Endothelial cell of umbilical vein (primary cell): ENCODE results near the gene GOLGA6A. TPM values are rescaled to one million over a fixed set of nuclear protein-coding genes. Genes with fewer than 3 reads are reported as not detected.
A peak's percentile ranks its signal among the peaks of the same experiment; 100 is the strongest.

Source experiments
- BruUV-seq: library from RNA; stranded (reverse); fragments of 400-500 nt; replicated peaks from 2 replicates; lab custom pipeline; 2021; lab: Mats Ljungman, UMichigan
- CTCF ChIA-PET: fragments of 300-600, 350-600 bp; sonication (Branson Sonifier 250); formaldehyde crosslinking; loops from one replicate; lab custom pipeline; 2021; ENCODE audit warnings: antibody characterized with exemption, inconsistent platforms; lab: Charles Lee
- POLR2A ChIA-PET: fragments of 300-600, 350-600 bp; sonication (Branson Sonifier 250); formaldehyde crosslinking; loops from one replicate; lab custom pipeline; 2021; ENCODE audit warnings: antibody characterized with exemption, inconsistent platforms; lab: Charles Lee
- DNase-seq: peaks from one replicate; pipeline ENCODE4 v3.0.0-alpha.2; 2011; ENCODE audit warnings: low read depth, low spot score
- FAIRE-seq: peaks from 2 replicates; lab custom pipeline; 2011; peaks lifted over from hg19 to GRCh38; lab: Jason Lieb, UNC
- H2AFZ ChIP-seq: 2 replicates; pipeline ENCODE4 v1.6.0; 2012; ENCODE audit warnings: low read depth, low read length, control low read depth, inconsistent platforms
- H3K27ac ChIP-seq: 2 replicates; pipeline ENCODE4 v1.5.1; 2011; ENCODE audit warnings: low read depth, mild to moderate bottlenecking, control low read depth, low read length, moderate library complexity; ENCODE audit not compliant: insufficient read depth
- H3K27me3 ChIP-seq, 2 experiments: 2 replicates each; pipeline versions ENCODE4 v1.6.0 to v1.6.1; 2011; ENCODE audit warnings: low read length in 2 of 2, mixed read lengths in 1 of 2; ENCODE audit not compliant: control insufficient read depth in 2 of 2, insufficient read depth in 2 of 2
- H3K36me3 ChIP-seq, 2 experiments: 2 replicates in 1 of 2; 3 replicates in 1 of 2; pipeline ENCODE4 v1.5.1; 2011; ENCODE audit warnings: low read length in 2 of 2, mild to moderate bottlenecking in 1 of 2, moderate library complexity in 1 of 2; ENCODE audit not compliant: control insufficient read depth in 2 of 2, insufficient read depth in 2 of 2; ENCODE audit errors: extremely low read depth in 1 of 2
- H3K4me1 ChIP-seq: 3 replicates; pipeline ENCODE4 v1.5.1; 2011; ENCODE audit warnings: mild to moderate bottlenecking, low read length; ENCODE audit not compliant: control insufficient read depth, insufficient read depth; ENCODE audit errors: extremely low read depth
- H3K4me2 ChIP-seq: 2 replicates; pipeline ENCODE4 v1.6.1; 2011; ENCODE audit warnings: low read length, control low read depth, mixed read lengths; ENCODE audit not compliant: insufficient read depth
- H3K4me3 ChIP-seq, 3 experiments: fragments of 200-600 bp in 1 of 3; sonication (generic), shearing (Covaris generic) in 1 of 3; replicated peaks in 1 of 3; 2 replicates each; pipeline ENCODE4 v1.5.1; 2011 to 2016; ENCODE audit warnings: control low read depth in 3 of 3, low read length in 3 of 3, mild to moderate bottlenecking in 2 of 3, inconsistent platforms in 1 of 3, low read depth in 1 of 3, moderate library complexity in 1 of 3; ENCODE audit not compliant: insufficient read depth in 1 of 3
- H3K79me2 ChIP-seq: 2 replicates; pipeline ENCODE4 v1.6.0; 2012; ENCODE audit warnings: low read length, inconsistent platforms; ENCODE audit not compliant: control insufficient read depth, insufficient read depth
- H3K9ac ChIP-seq: replicated peaks from 2 replicates; pipeline ENCODE3; 2011; ENCODE audit warnings: low read length, control low read depth; ENCODE audit not compliant: insufficient read depth; ENCODE audit errors: extremely low read depth
- H3K9me1 ChIP-seq: replicated peaks from 3 replicates; pipeline ENCODE4 v1.6.0; 2011; ENCODE audit warnings: mild to moderate bottlenecking, low read length; ENCODE audit not compliant: control insufficient read depth, insufficient read depth; ENCODE audit errors: extremely low read depth
- H3K9me3 ChIP-seq: replicated peaks from 2 replicates; pipeline ENCODE4 v1.5.1; 2012; ENCODE audit warnings: low read length, inconsistent platforms; ENCODE audit not compliant: control insufficient read depth, insufficient read depth
- H4K20me1 ChIP-seq: replicated peaks from 2 replicates; pipeline ENCODE3; 2011; ENCODE audit warnings: mild to moderate bottlenecking, low read length; ENCODE audit not compliant: control insufficient read depth, insufficient read depth; ENCODE audit errors: extremely low read depth
- EZH2 ChIP-seq: IDR thresholded peaks from 2 replicates; pipeline ENCODE4 v1.6.1; 2012; ENCODE audit warnings: borderline replicate concordance, low read depth, mild to moderate bottlenecking, moderate library complexity, low read length, inconsistent platforms; ENCODE audit not compliant: severe bottlenecking
- FOS ChIP-seq: IDR thresholded peaks from 2 replicates; pipeline ENCODE4 v1.6.1; 2011; ENCODE audit warnings: mild to moderate bottlenecking, low read length, moderate library complexity, borderline replicate concordance; ENCODE audit not compliant: insufficient read depth
- GATA2 ChIP-seq: IDR thresholded peaks from 2 replicates; pipeline ENCODE4 v1.7.0; 2011; ENCODE audit warnings: low read depth, mild to moderate bottlenecking, moderate library complexity, mixed read lengths, low read length; ENCODE audit not compliant: insufficient read length, insufficient read depth
- JUN ChIP-seq: IDR thresholded peaks from 2 replicates; pipeline ENCODE4 v1.6.1; 2011; ENCODE audit warnings: borderline replicate concordance, low read depth; ENCODE audit not compliant: insufficient read length, insufficient read depth
- MYC ChIP-seq: IDR thresholded peaks from one replicate; pipeline ENCODE4 v1.6.1; 2011; ENCODE audit warnings: mild to moderate bottlenecking, low read depth, low read length
- POLR2A ChIP-seq: IDR thresholded peaks from 2 replicates; pipeline ENCODE4 v1.6.1; 2012; ENCODE audit warnings: low read depth, mild to moderate bottlenecking, control low read depth, low read length
- POLR2AphosphoS5 ChIP-seq: IDR thresholded peaks from 2 replicates; pipeline ENCODE4 v1.6.1; 2012; ENCODE audit warnings: low read depth, mild to moderate bottlenecking, control low read depth, low read length, moderate library complexity; ENCODE audit not compliant: insufficient read depth
- dilution Hi-C: fragments of 300-500 bp; cut with MboI; formaldehyde crosslinking; loops from one replicate; pipeline ENCODE4 v1.15.0; 2019; ENCODE audit warnings: low sequenced_read_pairs; ENCODE audit not compliant: extremely low pct_ligation_motif_present
- intact Hi-C: fragments of 100-400 bp; cut with micrococcal nuclease; formaldehyde crosslinking; loops from one replicate; pipeline ENCODE4 v1.10.0; 2022
- polyA plus RNA-seq, 4 experiments: library from polyadenylated mRNA; depleted of rRNA in 3 of 4; stranded (reverse) in 3 of 4; unstranded in 1 of 4; fragments of >200 nt; gene quantifications; 2 replicates each; pipeline versions ENCODE4 v1.2.1 to v1.2.3, GENCODE V29; 2011 to 2012; ENCODE audit warnings: missing spikeins in 1 of 4
- total RNA-seq: library from RNA; stranded (reverse); gene quantifications from 2 replicates; pipeline ENCODE4 v1.2.3, GENCODE V29; 2021
- TF ChIP-seq, protein P1 (sequence below): IDR thresholded peaks from 2 replicates; pipeline ENCODE4 v1.6.1; 2011; ENCODE audit not compliant: insufficient read depth, insufficient read length
- TF ChIP-seq, protein P2 (sequence below), 2 donors: IDR thresholded peaks; 1 replicate in 1 of 2; 2 replicates in 1 of 2; pipeline ENCODE4 v1.5.1; 2011; ENCODE audit warnings: low read length in 2 of 2, mild to moderate bottlenecking in 2 of 2, moderate library complexity in 2 of 2, control low read depth in 1 of 2, inconsistent platforms in 1 of 2, low read depth in 1 of 2; ENCODE audit not compliant: insufficient read depth in 1 of 2; ENCODE audit errors: extremely low read depth in 1 of 2

Gene GOLGA6A
- total and polyA plus RNA-seq, 2 donors (not counting 3 experiments of a cell fraction or from before 2014, with no cell fraction given), result not detected

DNA sequence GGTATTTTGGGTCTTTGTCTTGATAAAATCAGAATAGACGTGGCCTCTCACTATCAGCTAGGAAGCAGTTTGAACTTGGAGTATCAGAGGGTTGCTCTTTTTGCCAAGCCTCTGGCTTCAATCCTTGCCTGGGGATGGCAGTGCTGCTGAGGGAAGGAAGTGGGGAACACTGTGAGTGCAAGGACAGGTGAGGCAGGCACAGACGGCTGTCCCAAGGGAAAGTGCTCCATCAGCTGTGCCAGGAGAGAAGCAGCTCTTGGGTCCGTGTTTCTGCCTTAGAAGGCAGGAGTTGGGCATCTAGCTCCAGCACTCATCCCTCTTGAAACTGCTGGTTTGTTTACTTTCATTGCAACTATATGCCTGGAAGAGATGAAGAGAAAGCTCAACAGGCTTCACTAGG lies 54.7 kb downstream of the GOLGA6A start:
- intact Hi-C loops (no loop called here), dilution Hi-C loops (no loop called here)
- no TSS peak for BruUV-seq

More for the DNA sequence above, 54.7 kb downstream of the GOLGA6A start:
- Histone ChIP-seq H3K9ac (no peak overlapping the region), H3K9me1 (no peaks in the 10 kb centered on the region), H3K36me3 (peaks cover 5 to 26% of the 10 kb centered on the region in 2 experiments), H2AFZ (no peak overlapping the region), H3K27ac (no peak overlapping the region), H3K79me2 (peaks cover 16% of the 10 kb centered on the region), H3K4me3 (no peak overlapping the region), H3K27me3 (no peaks in the 10 kb centered on the region), H4K20me1 (no peaks in the 10 kb centered on the region), H3K9me3 (no peaks in the 10 kb centered on the region), H3K4me2 (no peak overlapping the region), H3K4me1 (peaks cover 22% of the 10 kb centered on the region)
- POLR2A ChIA-PET, result interaction anchor here (0.9 kb wide), 1 partner anchor 9 kb away, joined by 3 read pairs; no protein-coding TSS in a partner anchor
- DNase-seq, result no peak
- CTCF ChIA-PET, result interaction anchor here (0.8 to 2.2 kb wide), 6 partner anchors 9 to 76 kb away, joined by 3 to 14 read pairs (median 6); no protein-coding TSS in a partner anchor
- peak; percentile 46 for FAIRE-seq
- TF ChIP-seq GATA2 (no peak), POLR2A (no peak), MYC (no peak), JUN (no peak), FOS (no peak), EZH2 (no peak), POLR2AphosphoS5 (no peak)
- TF ChIP-seq, protein P1, sequence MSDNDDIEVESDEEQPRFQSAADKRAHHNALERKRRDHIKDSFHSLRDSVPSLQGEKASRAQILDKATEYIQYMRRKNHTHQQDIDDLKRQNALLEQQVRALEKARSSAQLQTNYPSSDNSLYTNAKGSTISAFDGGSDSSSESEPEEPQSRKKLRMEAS, result no peak
- TF ChIP-seq, protein P2, sequence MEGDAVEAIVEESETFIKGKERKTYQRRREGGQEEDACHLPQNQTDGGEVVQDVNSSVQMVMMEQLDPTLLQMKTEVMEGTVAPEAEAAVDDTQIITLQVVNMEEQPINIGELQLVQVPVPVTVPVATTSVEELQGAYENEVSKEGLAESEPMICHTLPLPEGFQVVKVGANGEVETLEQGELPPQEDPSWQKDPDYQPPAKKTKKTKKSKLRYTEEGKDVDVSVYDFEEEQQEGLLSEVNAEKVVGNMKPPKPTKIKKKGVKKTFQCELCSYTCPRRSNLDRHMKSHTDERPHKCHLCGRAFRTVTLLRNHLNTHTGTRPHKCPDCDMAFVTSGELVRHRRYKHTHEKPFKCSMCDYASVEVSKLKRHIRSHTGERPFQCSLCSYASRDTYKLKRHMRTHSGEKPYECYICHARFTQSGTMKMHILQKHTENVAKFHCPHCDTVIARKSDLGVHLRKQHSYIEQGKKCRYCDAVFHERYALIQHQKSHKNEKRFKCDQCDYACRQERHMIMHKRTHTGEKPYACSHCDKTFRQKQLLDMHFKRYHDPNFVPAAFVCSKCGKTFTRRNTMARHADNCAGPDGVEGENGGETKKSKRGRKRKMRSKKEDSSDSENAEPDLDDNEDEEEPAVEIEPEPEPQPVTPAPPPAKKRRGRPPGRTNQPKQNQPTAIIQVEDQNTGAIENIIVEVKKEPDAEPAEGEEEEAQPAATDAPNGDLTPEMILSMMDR (IDR thresholded peaks at IDR 0.05; ENCODE audit: extremely low read depth in 1 of 2, insufficient read depth in 1 of 2, low read depth in 1 of 2, low read length in 2 of 2), result no peak
